Measurements from ENCODE around the gene TTC19.
A peak's percentile ranks its signal among the peaks of the same experiment; 100 is the strongest.

Gene TTC19

GRCh38 chr17:15958484-15958854 lies 41.2 kb upstream of the TTC19 start:
- Histone ChIP-seq H3K9me3 (ENCODE audit: control insufficient read depth in 1 of 2, low read length in 2 of 2) (no peaks in the 10 kb centered on the region), H3K4me1 (ENCODE audit: control insufficient read depth in 1 of 2, insufficient read depth in 2 of 2, low read length in 2 of 2) (peaks cover 0 to 7% of the 10 kb centered on the region in 2 donors), H3K27ac (ENCODE audit: low read depth, low read length) (no peak overlapping the region), H3K4me3 (ENCODE audit: low read depth in 1 of 2, low read length in 2 of 2) (no peak overlapping the region), H3K27me3 (ENCODE audit: control insufficient read depth in 1 of 2, insufficient read depth in 2 of 2, low read length in 2 of 2) (no peaks in the 10 kb centered on the region), H3K36me3 (ENCODE audit: control insufficient read depth in 1 of 2, insufficient read depth in 2 of 2, low read length in 2 of 2) (no peaks in the 10 kb centered on the region), H3K9ac (ENCODE audit: low read depth in 1 of 2, low read length in 2 of 2) (no peak overlapping the region)

GRCh38 chr17:15963670-15964110 lies 35.9 kb upstream of the TTC19 start:
- Histone ChIP-seq H3K4me1 (ENCODE audit: control insufficient read depth in 1 of 2, insufficient read depth in 2 of 2, low read length in 2 of 2) (peaks cover 13 to 17% of the 10 kb centered on the region in 2 donors), H3K27ac (ENCODE audit: low read depth, low read length) (no peak overlapping the region), H3K4me3 (ENCODE audit: low read depth in 1 of 2, low read length in 2 of 2) (no peak overlapping the region)

GRCh38 chr17:15965528-15965927 lies 34.1 kb upstream of the TTC19 start:
- Histone ChIP-seq H3K9me3 (ENCODE audit: control insufficient read depth in 1 of 2, low read length in 2 of 2) (no peaks in the 10 kb centered on the region), H3K27me3 (ENCODE audit: control insufficient read depth in 1 of 2, insufficient read depth in 2 of 2, low read length in 2 of 2) (no peaks in the 10 kb centered on the region), H3K36me3 (ENCODE audit: control insufficient read depth in 1 of 2, insufficient read depth in 2 of 2, low read length in 2 of 2) (no peaks in the 10 kb centered on the region), H3K4me1 (ENCODE audit: control insufficient read depth in 1 of 2, insufficient read depth in 2 of 2, low read length in 2 of 2) (peaks cover 12 to 13% of the 10 kb centered on the region in 2 donors), H3K9ac (ENCODE audit: low read depth in 1 of 2, low read length in 2 of 2) (no peak overlapping the region), H3K4me3 (ENCODE audit: low read depth in 1 of 2, low read length in 2 of 2) (no peak overlapping the region), H3K27ac (ENCODE audit: low read depth, low read length) (no peak overlapping the region)

More at GRCh38 chr17:15963670-15964110, 35.9 kb upstream of the TTC19 start:
- no peaks in the 10 kb centered on the region for H3K27me3 ChIP-seq (ENCODE audit: control insufficient read depth in 1 of 2, insufficient read depth in 2 of 2, low read length in 2 of 2)
- H3K9me3 ChIP-seq (ENCODE audit: control insufficient read depth in 1 of 2, low read length in 2 of 2), result no peaks in the 10 kb centered on the region
- no peaks in the 10 kb centered on the region for H3K36me3 ChIP-seq (ENCODE audit: control insufficient read depth in 1 of 2, insufficient read depth in 2 of 2, low read length in 2 of 2)
- no peak overlapping the region for H3K9ac ChIP-seq (ENCODE audit: low read depth in 1 of 2, low read length in 2 of 2)

GRCh38 chr17:15966183-15966878 lies 33.3 kb upstream of the TTC19 start:
- Histone ChIP-seq H3K27me3 (ENCODE audit: control insufficient read depth in 1 of 2, insufficient read depth in 2 of 2, low read length in 2 of 2) (no peaks in the 10 kb centered on the region), H3K4me1 (ENCODE audit: control insufficient read depth in 1 of 2, insufficient read depth in 2 of 2, low read length in 2 of 2) (peaks cover 12 to 13% of the 10 kb centered on the region in 2 donors), H3K4me3 (ENCODE audit: low read depth in 1 of 2, low read length in 2 of 2) (peak overlapping the region in 1 of 2 donors; percentile 17), H3K36me3 (ENCODE audit: control insufficient read depth in 1 of 2, insufficient read depth in 2 of 2, low read length in 2 of 2) (no peaks in the 10 kb centered on the region), H3K9me3 (ENCODE audit: control insufficient read depth in 1 of 2, low read length in 2 of 2) (no peaks in the 10 kb centered on the region), H3K27ac (ENCODE audit: low read depth, low read length) (peak overlapping the region; percentile 32), H3K9ac (ENCODE audit: low read depth in 1 of 2, low read length in 2 of 2) (no peak overlapping the region)

- H3K9ac ChIP-seq (ENCODE audit: low read depth in 1 of 2, low read length in 2 of 2), result no peak overlapping the region
Measured at GRCh38 chr17:15966879-15967248, 32.8 kb upstream of the TTC19 start.

GRCh38 chr17:15967706-15968399 lies 31.8 kb upstream of the TTC19 start:
- H3K27me3 ChIP-seq (ENCODE audit: control insufficient read depth in 1 of 2, insufficient read depth in 2 of 2, low read length in 2 of 2), result no peaks in the 10 kb centered on the region
- H3K9me3 ChIP-seq (ENCODE audit: control insufficient read depth in 1 of 2, low read length in 2 of 2), result no peaks in the 10 kb centered on the region
- peaks cover 12 to 13% of the 10 kb centered on the region in 2 donors for H3K4me1 ChIP-seq (ENCODE audit: control insufficient read depth in 1 of 2, insufficient read depth in 2 of 2, low read length in 2 of 2)
- H3K27ac ChIP-seq (ENCODE audit: low read depth, low read length), result no peak overlapping the region
- no peak overlapping the region for H3K9ac ChIP-seq (ENCODE audit: low read depth in 1 of 2, low read length in 2 of 2)
- H3K36me3 ChIP-seq (ENCODE audit: control insufficient read depth in 1 of 2, insufficient read depth in 2 of 2, low read length in 2 of 2), result no peaks in the 10 kb centered on the region
- no peak overlapping the region for H3K4me3 ChIP-seq (ENCODE audit: low read depth in 1 of 2, low read length in 2 of 2)

More at GRCh38 chr17:15966879-15967248, 32.8 kb upstream of the TTC19 start:
- Histone ChIP-seq H3K36me3 (ENCODE audit: control insufficient read depth in 1 of 2, insufficient read depth in 2 of 2, low read length in 2 of 2) (no peaks in the 10 kb centered on the region), H3K4me3 (ENCODE audit: low read depth in 1 of 2, low read length in 2 of 2) (peak overlapping the region in 1 of 2 donors; percentile 17), H3K27ac (ENCODE audit: low read depth, low read length) (peak overlapping the region; percentile 32), H3K4me1 (ENCODE audit: control insufficient read depth in 1 of 2, insufficient read depth in 2 of 2, low read length in 2 of 2) (peaks cover 12 to 13% of the 10 kb centered on the region in 2 donors), H3K27me3 (ENCODE audit: control insufficient read depth in 1 of 2, insufficient read depth in 2 of 2, low read length in 2 of 2) (no peaks in the 10 kb centered on the region), H3K9me3 (ENCODE audit: control insufficient read depth in 1 of 2, low read length in 2 of 2) (no peaks in the 10 kb centered on the region)

GRCh38 chr17:15969463-15969862 lies 30.2 kb upstream of the TTC19 start:
- Histone ChIP-seq H3K27me3 (ENCODE audit: control insufficient read depth in 1 of 2, insufficient read depth in 2 of 2, low read length in 2 of 2) (no peaks in the 10 kb centered on the region), H3K9me3 (ENCODE audit: control insufficient read depth in 1 of 2, low read length in 2 of 2) (no peaks in the 10 kb centered on the region), H3K27ac (ENCODE audit: low read depth, low read length) (no peak overlapping the region), H3K36me3 (ENCODE audit: control insufficient read depth in 1 of 2, insufficient read depth in 2 of 2, low read length in 2 of 2) (peaks cover 0 to under 1% of the 10 kb centered on the region in 2 donors), H3K4me1 (ENCODE audit: control insufficient read depth in 1 of 2, insufficient read depth in 2 of 2, low read length in 2 of 2) (peaks cover 12 to 13% of the 10 kb centered on the region in 2 donors), H3K9ac (ENCODE audit: low read depth in 1 of 2, low read length in 2 of 2) (no peak overlapping the region), H3K4me3 (ENCODE audit: low read depth in 1 of 2, low read length in 2 of 2) (no peak overlapping the region)

- Histone ChIP-seq H3K36me3 (ENCODE audit: control insufficient read depth in 1 of 2, insufficient read depth in 2 of 2, low read length in 2 of 2) (peaks cover 0 to 8% of the 10 kb centered on the region in 2 donors), H3K4me1 (ENCODE audit: control insufficient read depth in 1 of 2, insufficient read depth in 2 of 2, low read length in 2 of 2) (peaks cover 12 to 13% of the 10 kb centered on the region in 2 donors), H3K9ac (ENCODE audit: low read depth in 1 of 2, low read length in 2 of 2) (no peak overlapping the region), H3K27ac (ENCODE audit: low read depth, low read length) (no peak overlapping the region), H3K27me3 (ENCODE audit: control insufficient read depth in 1 of 2, insufficient read depth in 2 of 2, low read length in 2 of 2) (no peaks in the 10 kb centered on the region), H3K4me3 (ENCODE audit: low read depth in 1 of 2, low read length in 2 of 2) (no peak overlapping the region), H3K9me3 (ENCODE audit: control insufficient read depth in 1 of 2, low read length in 2 of 2) (no peaks in the 10 kb centered on the region)
Measured at GRCh38 chr17:15970500-15970899, 29.1 kb upstream of the TTC19 start.

GRCh38 chr17:15971098-15971678 lies 28.4 kb upstream of the TTC19 start:
- peaks cover 1 to 8% of the 10 kb centered on the region in 2 donors for H3K36me3 ChIP-seq (ENCODE audit: control insufficient read depth in 1 of 2, insufficient read depth in 2 of 2, low read length in 2 of 2)
- no peaks in the 10 kb centered on the region for H3K27me3 ChIP-seq (ENCODE audit: control insufficient read depth in 1 of 2, insufficient read depth in 2 of 2, low read length in 2 of 2)
- H3K9me3 ChIP-seq (ENCODE audit: control insufficient read depth in 1 of 2, low read length in 2 of 2), result no peaks in the 10 kb centered on the region
- no peak overlapping the region for H3K9ac ChIP-seq (ENCODE audit: low read depth in 1 of 2, low read length in 2 of 2)
- H3K4me3 ChIP-seq (ENCODE audit: low read depth in 1 of 2, low read length in 2 of 2), result no peak overlapping the region
- H3K27ac ChIP-seq (ENCODE audit: low read depth, low read length), result no peak overlapping the region
- peaks cover 11% of the 10 kb centered on the region in 2 donors for H3K4me1 ChIP-seq (ENCODE audit: control insufficient read depth in 1 of 2, insufficient read depth in 2 of 2, low read length in 2 of 2)

GRCh38 chr17:15971882-15972281 lies 27.7 kb upstream of the TTC19 start:
- H3K4me1 ChIP-seq (ENCODE audit: control insufficient read depth in 1 of 2, insufficient read depth in 2 of 2, low read length in 2 of 2), result peaks cover 4% of the 10 kb centered on the region in 2 donors

More at GRCh38 chr17:15971882-15972281, 27.7 kb upstream of the TTC19 start:
- Histone ChIP-seq H3K27me3 (ENCODE audit: control insufficient read depth in 1 of 2, insufficient read depth in 2 of 2, low read length in 2 of 2) (no peaks in the 10 kb centered on the region), H3K9ac (ENCODE audit: low read depth in 1 of 2, low read length in 2 of 2) (no peak overlapping the region), H3K9me3 (ENCODE audit: control insufficient read depth in 1 of 2, low read length in 2 of 2) (no peaks in the 10 kb centered on the region), H3K4me3 (ENCODE audit: low read depth in 1 of 2, low read length in 2 of 2) (no peak overlapping the region), H3K36me3 (ENCODE audit: control insufficient read depth in 1 of 2, insufficient read depth in 2 of 2, low read length in 2 of 2) (peaks cover 8 to 13% of the 10 kb centered on the region in 2 donors), H3K27ac (ENCODE audit: low read depth, low read length) (no peak overlapping the region)
